A673 (cell line): ENCODE measurements around the gene NAGS.
"Not testable (repeated sequence)": the region's sequence is repeated elsewhere in the genome, so short reads cannot be mapped to it uniquely, and the experiment has no call there.

Experiments
- EZH2 ChIP-seq: fragments of 200-600 bp; sonication (generic); IDR thresholded peaks from 2 replicates; pipeline ENCODE4 v1.6.1; 2017; ENCODE audit warnings: borderline replicate concordance, low read depth, mild to moderate bottlenecking, mixed read lengths, antibody characterized with exemption, low read length; ENCODE audit not compliant: poor library complexity, severe bottlenecking
- TF ChIP-seq, protein P1 (sequence below): fragments of 300-800, 200-600 bp; sonication (generic); conservative IDR thresholded peaks from 2 replicates; pipeline ENCODE4 v1.5.1; 2017; ENCODE audit warnings: low read depth, mild to moderate bottlenecking, antibody characterized with exemption, low read length, moderate library complexity, mixed read lengths

DNA sequence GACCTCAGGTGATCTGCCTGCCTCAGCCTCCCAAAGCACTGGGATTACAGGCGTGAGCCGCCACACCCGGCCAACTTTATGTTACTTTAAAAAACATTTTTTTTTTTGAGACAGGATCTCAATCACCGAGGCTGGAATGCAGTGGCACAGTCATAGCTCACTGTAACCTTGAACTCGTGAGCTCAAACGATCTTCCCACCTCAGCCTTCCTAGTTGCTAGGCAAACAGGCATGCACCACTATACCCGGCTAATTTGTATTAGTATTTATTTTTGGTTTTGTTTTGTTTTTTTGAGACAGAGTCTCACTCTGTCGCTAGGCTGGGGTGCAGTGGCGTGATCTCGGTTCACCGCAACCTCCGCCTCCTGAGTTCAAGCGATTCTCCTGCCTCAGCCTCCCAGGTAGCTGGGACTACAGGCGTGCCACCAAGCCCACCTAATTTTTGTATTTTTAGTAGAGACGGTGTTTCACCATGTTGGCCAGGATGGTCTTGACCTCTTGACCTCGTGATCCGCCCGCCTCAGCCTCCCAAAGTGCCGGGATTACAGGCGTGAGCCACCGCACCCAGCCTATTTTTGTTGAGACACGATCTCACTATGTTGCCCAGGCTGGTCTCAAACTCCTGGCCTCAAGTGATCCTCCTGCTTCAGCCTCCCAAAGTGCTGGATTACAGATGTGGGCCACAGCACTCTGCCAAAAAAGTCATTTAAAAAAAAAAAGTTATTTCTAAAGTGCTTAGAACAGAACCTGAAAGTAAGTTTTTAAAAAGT is 31.8 kb upstream of the NAGS start:
- TF ChIP-seq, protein P1, sequence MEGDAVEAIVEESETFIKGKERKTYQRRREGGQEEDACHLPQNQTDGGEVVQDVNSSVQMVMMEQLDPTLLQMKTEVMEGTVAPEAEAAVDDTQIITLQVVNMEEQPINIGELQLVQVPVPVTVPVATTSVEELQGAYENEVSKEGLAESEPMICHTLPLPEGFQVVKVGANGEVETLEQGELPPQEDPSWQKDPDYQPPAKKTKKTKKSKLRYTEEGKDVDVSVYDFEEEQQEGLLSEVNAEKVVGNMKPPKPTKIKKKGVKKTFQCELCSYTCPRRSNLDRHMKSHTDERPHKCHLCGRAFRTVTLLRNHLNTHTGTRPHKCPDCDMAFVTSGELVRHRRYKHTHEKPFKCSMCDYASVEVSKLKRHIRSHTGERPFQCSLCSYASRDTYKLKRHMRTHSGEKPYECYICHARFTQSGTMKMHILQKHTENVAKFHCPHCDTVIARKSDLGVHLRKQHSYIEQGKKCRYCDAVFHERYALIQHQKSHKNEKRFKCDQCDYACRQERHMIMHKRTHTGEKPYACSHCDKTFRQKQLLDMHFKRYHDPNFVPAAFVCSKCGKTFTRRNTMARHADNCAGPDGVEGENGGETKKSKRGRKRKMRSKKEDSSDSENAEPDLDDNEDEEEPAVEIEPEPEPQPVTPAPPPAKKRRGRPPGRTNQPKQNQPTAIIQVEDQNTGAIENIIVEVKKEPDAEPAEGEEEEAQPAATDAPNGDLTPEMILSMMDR: not testable (repeated sequence)
- not testable (repeated sequence) for TF ChIP-seq EZH2
